ENCODE results near the gene EIF4G3.

DNA sequence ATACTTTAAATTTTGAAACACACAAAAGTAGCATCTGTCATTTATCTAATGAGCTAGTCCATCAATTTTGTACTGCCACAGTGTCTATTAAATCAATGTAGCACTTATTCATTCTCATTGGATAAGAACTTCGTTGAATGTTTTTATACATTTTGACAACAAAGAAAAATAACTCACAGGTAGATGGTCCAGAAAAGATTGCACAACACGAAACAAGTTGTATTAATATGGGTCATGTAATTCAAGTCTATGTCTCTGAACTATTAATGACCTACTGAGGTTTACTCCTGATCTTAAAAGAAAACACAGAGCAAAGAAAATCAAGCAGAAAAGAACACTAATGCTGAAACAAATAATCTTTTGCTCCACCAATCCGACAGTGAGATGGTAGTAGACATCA lies 404.9 kb downstream of the EIF4G3 start:
- no peak for TF ChIP-seq CTCF (IDR thresholded peaks at IDR 0.05)
- no peak for TF ChIP-seq POLR2A (IDR thresholded peaks at IDR 0.05)
- TF ChIP-seq EP300 (IDR thresholded peaks at IDR 0.05; ENCODE audit: low read depth): no peak

Measured in transverse colon (tissue), 3 donors.